Trophoblast cell (in vitro differentiated cells and primary cell): ENCODE data around the gene TUSC1.
A peak's percentile ranks its signal among the peaks of the same experiment; 100 is the strongest.
"Not testable (repeated sequence)": the region's sequence is repeated elsewhere in the genome, so short reads cannot be mapped to it uniquely, and the experiment has no call there.

Experiments
- DNase-seq, 2 donors: peaks; one replicate each; pipeline ENCODE4 v3.0.0-alpha.2; 2016
- H2AFZ ChIP-seq: 2 replicates; pipeline ENCODE4 v1.6.1; 2013; ENCODE audit warnings: low read length, moderate library complexity, mild to moderate bottlenecking; ENCODE audit not compliant: insufficient read depth, poor library complexity
- H2AK5ac ChIP-seq: 2 replicates; pipeline ENCODE4 v1.6.1; 2013; ENCODE audit warnings: mild to moderate bottlenecking, low read length
- H2BK120ac ChIP-seq: 2 replicates; pipeline ENCODE4 v1.6.1; 2013; ENCODE audit warnings: low read length, mild to moderate bottlenecking, moderate library complexity; ENCODE audit not compliant: insufficient read depth, poor library complexity
- H2BK12ac ChIP-seq: 2 replicates; pipeline ENCODE4 v1.6.1; 2013; ENCODE audit warnings: mild to moderate bottlenecking, low read length, moderate library complexity
- H2BK5ac ChIP-seq: 2 replicates; pipeline ENCODE4 v1.6.1; 2013; ENCODE audit warnings: low read length, low read depth, moderate library complexity, mild to moderate bottlenecking; ENCODE audit not compliant: poor library complexity
- H3K14ac ChIP-seq: 2 replicates; pipeline ENCODE4 v1.6.1; 2013; ENCODE audit warnings: mild to moderate bottlenecking, low read length
- H3K18ac ChIP-seq: 2 replicates; pipeline ENCODE4 v1.6.1; 2013; ENCODE audit warnings: mild to moderate bottlenecking, low read length
- H3K23ac ChIP-seq: 2 replicates; pipeline ENCODE4 v1.6.1; 2013; ENCODE audit warnings: low read length
- H3K27ac ChIP-seq: 2 replicates; pipeline ENCODE4 v1.5.1; 2013; ENCODE audit warnings: low read depth, mild to moderate bottlenecking, inconsistent platforms, low read length, moderate library complexity
- H3K27me3 ChIP-seq: 2 replicates; pipeline ENCODE4 v1.6.1; 2013; ENCODE audit warnings: inconsistent platforms, mild to moderate bottlenecking, low read length, moderate library complexity; ENCODE audit not compliant: insufficient read depth
- H3K36me3 ChIP-seq, 2 experiments: 1 replicate in 1 of 2; 2 replicates in 1 of 2; pipeline ENCODE4 v1.6.1; 2013; ENCODE audit warnings: low read length in 2 of 2, mild to moderate bottlenecking in 2 of 2, moderate library complexity in 1 of 2; ENCODE audit not compliant: insufficient read depth in 2 of 2, control insufficient read depth in 1 of 2
- H3K4ac ChIP-seq: 2 replicates; pipeline ENCODE4 v1.6.1; 2013; ENCODE audit warnings: low read depth, mild to moderate bottlenecking, low read length, moderate library complexity
- H3K4me1 ChIP-seq, 2 experiments: 1 replicate in 1 of 2; 2 replicates in 1 of 2; pipeline ENCODE4 v1.6.1; 2013; ENCODE audit warnings: low read length in 2 of 2, mild to moderate bottlenecking in 2 of 2, moderate library complexity in 1 of 2; ENCODE audit not compliant: insufficient read depth in 2 of 2, control insufficient read depth in 1 of 2
- H3K4me2 ChIP-seq: 2 replicates; pipeline ENCODE4 v1.6.1; 2013; ENCODE audit warnings: inconsistent platforms, mild to moderate bottlenecking, low read length, moderate library complexity
- H3K4me3 ChIP-seq: 2 replicates; pipeline ENCODE4 v1.5.1; 2013; ENCODE audit warnings: mild to moderate bottlenecking, low read depth, low read length, inconsistent platforms
- H3K79me1 ChIP-seq: one replicate; pipeline ENCODE4 v1.6.1; 2013; ENCODE audit warnings: low read length
- H3K79me2 ChIP-seq: 2 replicates; pipeline ENCODE4 v1.6.1; 2013; ENCODE audit warnings: low read length, mild to moderate bottlenecking; ENCODE audit not compliant: control insufficient read depth, insufficient read depth, poor library complexity
- H3K9ac ChIP-seq: 2 replicates; pipeline ENCODE4 v1.6.1; 2013; ENCODE audit warnings: mild to moderate bottlenecking, low read length
- H3K9me3 ChIP-seq: 2 replicates; pipeline ENCODE4 v1.6.1; 2013; ENCODE audit warnings: low read depth, mild to moderate bottlenecking, control low read depth, inconsistent platforms, low read length; ENCODE audit not compliant: insufficient read depth
- H4K12ac ChIP-seq: 2 replicates; pipeline ENCODE4 v1.6.1; 2013; ENCODE audit warnings: low read depth, mild to moderate bottlenecking, low read length, moderate library complexity
- H4K8ac ChIP-seq: 2 replicates; pipeline ENCODE4 v1.6.1; 2013; ENCODE audit warnings: low read depth, mild to moderate bottlenecking, low read length, moderate library complexity
- H4K91ac ChIP-seq: one replicate; pipeline ENCODE4 v1.6.1; 2013; ENCODE audit warnings: low read depth, mild to moderate bottlenecking, low read length, moderate library complexity
- WGBS: extraction: QIAGEN DNeasy Blood & Tissue Kit; methylation state at CpG from one replicate; pipeline ENCODE4 v1.1.7; 2013; ENCODE audit warnings: missing lambda C conversion rate; ENCODE audit not compliant: insufficient read length, insufficient coverage; ENCODE audit errors: extremely low coverage; 5-methylcytosine and 5-hydroxymethylcytosine counted together

TUSC1 gene

GRCh38 chr9:25700899-25701298, 22.7 kb upstream of the TUSC1 start:
- not testable (repeated sequence) for H2AFZ ChIP-seq, H4K91ac ChIP-seq, H3K27ac ChIP-seq, DNase-seq, H3K4me2 ChIP-seq, H2BK5ac ChIP-seq, H2AK5ac ChIP-seq, H3K23ac ChIP-seq, H3K18ac ChIP-seq, H3K4ac ChIP-seq, H3K27me3 ChIP-seq, H3K4me3 ChIP-seq, H2BK120ac ChIP-seq, H2BK12ac ChIP-seq, H3K79me2 ChIP-seq, H3K9ac ChIP-seq, H3K4me1 ChIP-seq, H3K14ac ChIP-seq, H3K36me3 ChIP-seq, H3K9me3 ChIP-seq, H3K79me1 ChIP-seq, H4K12ac ChIP-seq, H4K8ac ChIP-seq
- WGBS, result no CpG with 5 or more reads among the region's 3 CpGs

GRCh38 chr9:25700430-25700829, 22.2 kb upstream of the TUSC1 start:
- no peak overlapping the region for H3K27ac ChIP-seq
- no peak overlapping the region for H3K4me2 ChIP-seq
- no peak overlapping the region for H4K8ac ChIP-seq
- no peak for DNase-seq
- no peaks in the 10 kb centered on the region for H3K79me2 ChIP-seq
- H3K27me3 ChIP-seq, result no peaks in the 10 kb centered on the region
- H3K9me3 ChIP-seq, result no peaks in the 10 kb centered on the region
- H2BK120ac ChIP-seq, result no peak overlapping the region
- H3K18ac ChIP-seq, result no peak overlapping the region
- H3K79me1 ChIP-seq, result no peaks in the 10 kb centered on the region
- H4K91ac ChIP-seq, result no peak overlapping the region
- H2AK5ac ChIP-seq, result no peak overlapping the region
- H3K4me3 ChIP-seq, result no peak overlapping the region
- no peaks in the 10 kb centered on the region for H3K36me3 ChIP-seq
- no peaks in the 10 kb centered on the region for H3K4me1 ChIP-seq
- no peak overlapping the region for H3K14ac ChIP-seq
- no peak overlapping the region for H2BK5ac ChIP-seq
- no peak overlapping the region for H2BK12ac ChIP-seq
- H3K23ac ChIP-seq, result no peak overlapping the region
- no peak overlapping the region for H3K9ac ChIP-seq
- H3K4ac ChIP-seq, result no peak overlapping the region
- no peak overlapping the region for H2AFZ ChIP-seq
- no peak overlapping the region for H4K12ac ChIP-seq

GRCh38 chr9:25691786-25692185, 13.5 kb upstream of the TUSC1 start:
- no peaks in the 10 kb centered on the region for H3K9me3 ChIP-seq
- H4K91ac ChIP-seq, result no peak overlapping the region
- no peak overlapping the region for H3K14ac ChIP-seq
- H3K9ac ChIP-seq, result no peak overlapping the region
- H3K27ac ChIP-seq, result no peak overlapping the region
- WGBS, result no CpG with 5 or more reads among the region's 4 CpGs
- H2AFZ ChIP-seq, result no peak overlapping the region
- H2BK120ac ChIP-seq, result no peak overlapping the region
- H3K36me3 ChIP-seq, result no peaks in the 10 kb centered on the region
- no peaks in the 10 kb centered on the region for H3K4me1 ChIP-seq
- H4K12ac ChIP-seq, result no peak overlapping the region
- H3K27me3 ChIP-seq, result no peaks in the 10 kb centered on the region
- H3K18ac ChIP-seq, result no peak overlapping the region
- DNase-seq, result no peak
- no peak overlapping the region for H2BK5ac ChIP-seq
- H4K8ac ChIP-seq, result no peak overlapping the region
- H2BK12ac ChIP-seq, result no peak overlapping the region
- H3K23ac ChIP-seq, result no peak overlapping the region
- H2AK5ac ChIP-seq, result no peak overlapping the region
- H3K79me2 ChIP-seq, result no peaks in the 10 kb centered on the region
- no peaks in the 10 kb centered on the region for H3K79me1 ChIP-seq
- no peak overlapping the region for H3K4ac ChIP-seq
- H3K4me2 ChIP-seq, result no peak overlapping the region
- H3K4me3 ChIP-seq, result no peak overlapping the region

- Histone ChIP-seq H3K27me3 (no peaks in the 10 kb centered on the region), H2BK120ac (no peak overlapping the region), H4K91ac (no peak overlapping the region), H3K4me1 (no peaks in the 10 kb centered on the region), H3K79me1 (no peaks in the 10 kb centered on the region), H4K12ac (no peak overlapping the region), H3K27ac (no peak overlapping the region), H2AK5ac (no peak overlapping the region), H3K9ac (no peak overlapping the region), H3K79me2 (no peaks in the 10 kb centered on the region), H3K4me2 (no peak overlapping the region), H3K36me3 (no peaks in the 10 kb centered on the region), H3K23ac (no peak overlapping the region), H3K18ac (no peak overlapping the region), H2BK5ac (no peak overlapping the region), H3K4me3 (no peak overlapping the region), H3K4ac (no peak overlapping the region), H3K9me3 (no peaks in the 10 kb centered on the region), H2BK12ac (no peak overlapping the region), H3K14ac (no peak overlapping the region), H2AFZ (no peak overlapping the region), H4K8ac (peak overlapping the region; percentile 38)
- DNase-seq, result no peak
Observed at GRCh38 chr9:25684321-25684720, 6.1 kb upstream of the TUSC1 start.

GRCh38 chr9:25681266-25681665, 3.0 kb upstream of the TUSC1 start:
- H2AK5ac ChIP-seq, result no peak overlapping the region

More at GRCh38 chr9:25681266-25681665, 3.0 kb upstream of the TUSC1 start:
- Histone ChIP-seq H4K8ac (no peak overlapping the region), H2BK120ac (no peak overlapping the region), H3K14ac (no peak overlapping the region), H2BK5ac (no peak overlapping the region), H3K36me3 (no peaks in the 10 kb centered on the region), H4K12ac (no peak overlapping the region), H3K4me2 (no peak overlapping the region), H4K91ac (no peak overlapping the region), H3K27me3 (no peaks in the 10 kb centered on the region), H3K4me1 (peaks cover 0 to 5% of the 10 kb centered on the region in 2 experiments), H3K4ac (no peak overlapping the region), H3K18ac (no peak overlapping the region), H3K23ac (no peak overlapping the region), H2BK12ac (no peak overlapping the region), H3K4me3 (no peak overlapping the region), H3K79me1 (peaks cover 13% of the 10 kb centered on the region), H3K27ac (no peak overlapping the region), H3K9me3 (no peaks in the 10 kb centered on the region), H3K79me2 (peaks cover 12% of the 10 kb centered on the region), H2AFZ (no peak overlapping the region), H3K9ac (no peak overlapping the region)
- DNase-seq, result peak in 1 of 2 donors; percentile 13
- no CpG with 5 or more reads among the region's 4 CpGs for WGBS
